Limb (tissue), 2 donors: ENCODE data around the gene DNAI2.

ENCODE experiments used
- DNase-seq, 2 donors: peaks; one replicate each; pipeline ENCODE4 v3.0.0-alpha.2; 2016; ENCODE audit errors: extremely low spot score in 2 of 2

Gene DNAI2

GRCh38 chr17:74360899-74361229, 86.8 kb downstream of the DNAI2 start:
- no peak for DNase-seq

- DNase-seq: peak in 1 of 2 donors; percentile 80
These were observed 87.4 kb downstream of the DNAI2 start, which contains the start of gene BTBD17 for GRCh38 chr17:74361230-74362068. BTBD17 (minus strand) TSS chr17:74361868; CDS start chr17:74361819, 49 bp downstream.

GRCh38 chr17:74362069-74362405, 88.0 kb downstream of the DNAI2 start:
- no peak for DNase-seq

- DNase-seq: no peak
These were observed 88.9 kb downstream of the DNAI2 start for GRCh38 chr17:74362810-74363498.
